Lower lobe of right lung (tissue), 2 donors: ENCODE measurements around the gene GNAT3. TPM values are rescaled to one million over a fixed set of nuclear protein-coding genes. Genes with fewer than 3 reads are reported as not detected.

Source experiments
- ATAC-seq, 2 donors: fragments of 200-7000 bp; cut with Tn5 transposase; one replicate each; pipeline ENCODE4 v1.9.1; 2020 to 2022; ENCODE audit warnings: mild to moderate bottlenecking in 2 of 2, moderate library complexity in 2 of 2
- DNase-seq: peaks from one replicate; pipeline ENCODE4 v3.0.0-alpha.2; 2020
- H3K27ac ChIP-seq: fragments of 200-600 bp; one replicate; pipeline ENCODE4 v1.8.0; 2022
- H3K27me3 ChIP-seq: fragments of 200-600 bp; one replicate; pipeline ENCODE4 v1.8.0; 2022; ENCODE audit warnings: low read depth
- H3K36me3 ChIP-seq: fragments of 200-600 bp; one replicate; pipeline ENCODE4 v1.8.0; 2022; ENCODE audit warnings: mild to moderate bottlenecking
- H3K4me1 ChIP-seq: fragments of 200-600 bp; one replicate; pipeline ENCODE4 v1.8.0; 2022
- H3K4me3 ChIP-seq: fragments of 200-600 bp; one replicate; pipeline ENCODE4 v1.8.0; 2022; ENCODE audit warnings: mild to moderate bottlenecking
- H3K9me3 ChIP-seq: fragments of 200-600 bp; one replicate; pipeline ENCODE4 v1.8.0; 2022
- intact Hi-C: fragments of 100-400 bp; cut with DNase I; formaldehyde crosslinking; loops from one replicate; pipeline ENCODE4 v1.11.0; 2022
- total RNA-seq: library from RNA; stranded (reverse); fragmentation: NEBNext Ultra II Directional; extraction: Animal tissue kit (Norgen Biotek cat#: 25700); gene quantifications from one replicate; pipeline ENCODE4 v1.2.1, GENCODE V29; 2021
- TF ChIP-seq, protein P1 (sequence below): fragments of 200-600 bp; IDR thresholded peaks from one replicate; pipeline ENCODE4 v1.8.0; 2022; ENCODE audit warnings: antibody characterized with exemption, mild to moderate bottlenecking
- donor health status: DM: no; HTN: yes; CAD: no; lungs with severe emphysema.

The GNAT3 gene
- total RNA-seq, 1 donor from 2014 or later, result not detected

DNA sequence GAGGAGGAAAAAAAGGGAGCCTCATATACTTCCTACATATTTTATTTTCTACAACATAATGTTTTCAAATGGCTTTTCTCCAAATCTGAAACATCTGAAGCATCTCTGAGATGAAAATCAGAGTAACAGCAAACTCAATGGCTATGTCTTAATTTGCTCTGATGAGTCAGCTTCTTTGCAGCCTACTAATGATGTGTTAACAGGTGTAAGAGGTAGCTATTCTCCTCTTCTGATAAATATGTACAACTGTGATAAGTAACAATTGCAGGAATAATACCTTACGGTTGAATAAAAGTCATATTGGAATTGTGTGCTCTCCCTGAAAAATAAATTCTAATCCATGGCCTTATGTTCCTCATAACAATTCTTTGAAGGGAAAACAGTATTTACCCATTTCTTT is 45.2 kb downstream of the GNAT3 start:
- H3K9me3 ChIP-seq, result no peaks in the 10 kb centered on the region
- H3K27me3 ChIP-seq, result no peaks in the 10 kb centered on the region
- DNase-seq (no peak), ATAC-seq (no peak)
- H3K4me1 ChIP-seq, result no peaks in the 10 kb centered on the region
- H3K36me3 ChIP-seq, result no peaks in the 10 kb centered on the region
- intact Hi-C loops, result no loop called here
- no peak overlapping the region for H3K27ac ChIP-seq
- TF ChIP-seq, protein P1, sequence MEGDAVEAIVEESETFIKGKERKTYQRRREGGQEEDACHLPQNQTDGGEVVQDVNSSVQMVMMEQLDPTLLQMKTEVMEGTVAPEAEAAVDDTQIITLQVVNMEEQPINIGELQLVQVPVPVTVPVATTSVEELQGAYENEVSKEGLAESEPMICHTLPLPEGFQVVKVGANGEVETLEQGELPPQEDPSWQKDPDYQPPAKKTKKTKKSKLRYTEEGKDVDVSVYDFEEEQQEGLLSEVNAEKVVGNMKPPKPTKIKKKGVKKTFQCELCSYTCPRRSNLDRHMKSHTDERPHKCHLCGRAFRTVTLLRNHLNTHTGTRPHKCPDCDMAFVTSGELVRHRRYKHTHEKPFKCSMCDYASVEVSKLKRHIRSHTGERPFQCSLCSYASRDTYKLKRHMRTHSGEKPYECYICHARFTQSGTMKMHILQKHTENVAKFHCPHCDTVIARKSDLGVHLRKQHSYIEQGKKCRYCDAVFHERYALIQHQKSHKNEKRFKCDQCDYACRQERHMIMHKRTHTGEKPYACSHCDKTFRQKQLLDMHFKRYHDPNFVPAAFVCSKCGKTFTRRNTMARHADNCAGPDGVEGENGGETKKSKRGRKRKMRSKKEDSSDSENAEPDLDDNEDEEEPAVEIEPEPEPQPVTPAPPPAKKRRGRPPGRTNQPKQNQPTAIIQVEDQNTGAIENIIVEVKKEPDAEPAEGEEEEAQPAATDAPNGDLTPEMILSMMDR, result no peak
- H3K4me3 ChIP-seq, result no peak overlapping the region

DNA sequence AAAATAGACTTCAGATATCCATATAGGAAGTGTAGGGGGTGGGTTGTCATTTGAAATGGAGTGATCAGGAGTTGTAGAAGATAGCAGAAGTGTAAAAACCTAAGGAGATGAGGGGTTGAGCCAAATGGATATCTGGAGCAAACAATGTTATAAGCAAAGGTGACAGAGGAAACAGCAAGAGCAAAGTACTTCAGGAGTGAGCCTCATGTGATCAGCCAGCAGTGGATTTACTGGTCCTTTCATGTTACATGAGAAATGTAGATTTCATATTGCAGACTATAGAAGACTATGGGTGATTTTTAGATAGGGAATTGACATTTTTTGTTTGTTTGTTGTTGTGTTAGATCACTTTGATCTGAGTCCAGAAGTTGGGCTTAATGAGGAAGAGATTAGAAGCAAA is 47.7 kb downstream of the GNAT3 start:
- ATAC-seq (no peak), DNase-seq (no peak)
- H3K27ac ChIP-seq, result no peak overlapping the region
- H3K4me1 ChIP-seq, result no peaks in the 10 kb centered on the region
- H3K9me3 ChIP-seq, result no peaks in the 10 kb centered on the region
- no peaks in the 10 kb centered on the region for H3K36me3 ChIP-seq
- TF ChIP-seq, protein P1, result no peak
- no peaks in the 10 kb centered on the region for H3K27me3 ChIP-seq
- H3K4me3 ChIP-seq, result no peak overlapping the region
- intact Hi-C loops, result no loop called here

DNA sequence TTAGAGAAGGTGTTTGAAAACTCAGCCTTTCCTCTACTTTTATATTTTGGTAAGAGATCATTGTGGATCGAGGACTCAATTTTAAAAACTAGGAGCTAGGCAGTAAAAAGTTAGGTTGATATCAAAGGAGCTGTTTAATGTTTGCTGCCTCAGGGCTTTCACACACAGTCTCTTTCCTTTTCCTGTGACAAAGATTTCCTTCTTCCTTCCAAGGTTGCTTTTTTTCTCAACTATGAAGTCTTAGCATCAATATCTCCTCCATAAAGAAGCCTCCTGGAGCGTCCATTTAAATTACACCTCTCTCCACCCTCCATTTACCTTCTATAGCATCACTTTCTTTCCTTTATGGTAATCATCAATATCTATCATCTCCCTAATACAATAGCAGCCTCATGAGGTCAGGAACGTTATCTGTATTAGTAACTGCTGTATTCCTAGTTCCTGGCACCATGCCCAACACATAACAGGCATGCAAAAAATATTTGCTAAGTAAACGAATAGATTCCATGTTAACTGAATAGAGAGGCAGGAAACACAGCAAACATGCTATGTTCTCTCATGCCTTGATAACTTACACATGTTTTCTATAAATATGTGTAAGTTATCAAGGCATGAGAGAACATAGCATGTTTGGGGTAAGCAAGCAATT is 48.5 kb downstream of the GNAT3 start:
- no peak for DNase-seq
- no peak for ATAC-seq
- TF ChIP-seq, protein P1, result no peak
- no peaks in the 10 kb centered on the region for H3K27me3 ChIP-seq
- H3K36me3 ChIP-seq, result no peaks in the 10 kb centered on the region
- no peaks in the 10 kb centered on the region for H3K4me1 ChIP-seq
- intact Hi-C loops, result no loop called here
- H3K4me3 ChIP-seq, result no peak overlapping the region
- no peak overlapping the region for H3K27ac ChIP-seq
- no peaks in the 10 kb centered on the region for H3K9me3 ChIP-seq

DNA sequence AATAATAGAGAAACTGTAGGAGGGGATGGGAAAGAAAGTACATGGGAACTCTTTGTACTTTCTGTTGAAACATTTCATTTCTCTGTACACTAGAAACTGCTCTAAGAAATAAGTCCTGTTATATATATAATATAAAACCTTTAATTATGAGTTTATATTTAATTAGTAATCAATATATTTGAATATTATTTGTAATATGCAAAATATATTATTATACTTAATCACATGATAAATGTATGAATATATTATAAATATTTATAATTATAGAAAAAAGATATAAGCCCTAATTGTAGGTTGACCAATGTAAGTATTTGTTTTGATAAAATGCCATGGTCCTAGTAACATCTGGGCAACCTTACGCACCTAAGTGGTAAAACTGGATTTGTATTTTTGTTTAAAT is 51.0 kb downstream of the GNAT3 start:
- TF ChIP-seq, protein P1, result no peak
- intact Hi-C loops, result no loop called here
- ATAC-seq, result no peak

DNA sequence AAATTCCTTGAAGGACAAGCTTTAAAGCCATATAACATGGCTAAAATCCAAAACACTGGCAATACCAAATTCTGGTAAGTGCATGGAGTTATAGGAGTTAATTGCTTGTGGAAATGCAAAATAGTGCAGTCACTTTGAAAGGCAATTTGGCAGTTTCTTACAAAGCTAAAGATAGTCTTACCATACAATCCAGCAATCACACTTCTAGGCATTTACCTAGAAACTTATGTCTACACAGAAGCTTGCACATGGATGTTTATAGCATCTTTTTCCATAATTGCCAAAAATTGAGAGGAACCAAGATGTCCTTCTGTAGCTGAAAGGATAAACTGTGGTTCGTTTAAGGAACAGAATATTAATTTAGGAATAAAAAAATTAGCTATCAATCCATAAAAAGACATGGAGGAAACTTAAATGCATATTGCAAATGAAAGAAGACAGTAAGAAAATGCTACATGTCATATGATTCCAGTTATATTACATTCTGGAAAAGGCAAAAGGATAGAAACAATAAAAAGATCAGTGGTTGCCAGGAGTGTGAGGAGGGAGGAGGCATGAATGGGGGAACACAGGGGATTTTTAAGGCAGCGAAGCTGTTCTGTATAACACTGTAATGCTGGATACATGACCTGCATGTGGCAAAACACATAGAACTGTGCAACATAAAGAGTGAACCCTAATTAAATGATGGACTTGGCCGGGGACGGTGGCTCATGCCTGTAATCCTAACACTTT is 51.9 kb downstream of the GNAT3 start:
- Histone ChIP-seq H3K4me3 (no peak overlapping the region), H3K27ac (no peak overlapping the region), H3K4me1 (no peaks in the 10 kb centered on the region), H3K36me3 (no peaks in the 10 kb centered on the region), H3K9me3 (no peaks in the 10 kb centered on the region), H3K27me3 (no peaks in the 10 kb centered on the region)
- intact Hi-C loops, result no loop called here
- TF ChIP-seq, protein P1, result no peak
- no peak for DNase-seq
- ATAC-seq, result no peak

More for the DNA sequence above, 51.0 kb downstream of the GNAT3 start:
- no peak for DNase-seq
- no peaks in the 10 kb centered on the region for H3K36me3 ChIP-seq
- H3K9me3 ChIP-seq, result no peaks in the 10 kb centered on the region
- no peaks in the 10 kb centered on the region for H3K4me1 ChIP-seq
- no peaks in the 10 kb centered on the region for H3K27me3 ChIP-seq
- no peak overlapping the region for H3K4me3 ChIP-seq
- H3K27ac ChIP-seq, result no peak overlapping the region
